ENCODE data around the gene GLS. TPM values are rescaled to one million over a fixed set of nuclear protein-coding genes. Genes with fewer than 3 reads are reported as not detected.

Gene GLS
- total and polyA plus RNA-seq, 9 of the 15 experiments (the other 6 are each of a cell fraction or from before 2014, with no cell fraction given) = 13.7 to 77.5 (median 48.2) TPM

- TF ChIP-seq, protein P1, sequence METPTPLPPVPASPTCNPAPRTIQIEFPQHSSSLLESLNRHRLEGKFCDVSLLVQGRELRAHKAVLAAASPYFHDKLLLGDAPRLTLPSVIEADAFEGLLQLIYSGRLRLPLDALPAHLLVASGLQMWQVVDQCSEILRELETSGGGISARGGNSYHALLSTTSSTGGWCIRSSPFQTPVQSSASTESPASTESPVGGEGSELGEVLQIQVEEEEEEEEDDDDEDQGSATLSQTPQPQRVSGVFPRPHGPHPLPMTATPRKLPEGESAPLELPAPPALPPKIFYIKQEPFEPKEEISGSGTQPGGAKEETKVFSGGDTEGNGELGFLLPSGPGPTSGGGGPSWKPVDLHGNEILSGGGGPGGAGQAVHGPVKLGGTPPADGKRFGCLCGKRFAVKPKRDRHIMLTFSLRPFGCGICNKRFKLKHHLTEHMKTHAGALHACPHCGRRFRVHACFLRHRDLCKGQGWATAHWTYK (CRISPR knock-in tag; IDR thresholded peaks at IDR 0.05) = no peak; the same call in 1 of the 2 replicates
- TF ChIP-seq PRPF4 (IDR thresholded peaks at IDR 0.05; ENCODE audit: insufficient read depth, low read depth, low read length, poor library complexity, severe bottlenecking) (peak; percentile 28), ZNF507 (tag; conservative IDR thresholded peaks at IDR 0.05) (no peak), PHF20 (IDR thresholded peaks at IDR 0.05; ENCODE audit: partially characterized antibody) (no peak), SIN3A (IDR thresholded peaks at IDR 0.05; ENCODE audit: borderline replicate concordance in 2 of 2, control insufficient read depth in 1 of 2, low read depth in 2 of 2, low read length in 2 of 2) (peak in 1 of 2 experiments; percentile 55; a peak in 1 of 4 replicates), RB1 (IDR thresholded peaks at IDR 0.05; ENCODE audit: low read depth) (no peak), ZNF140 (CRISPR knock-in tag; IDR thresholded peaks at IDR 0.05) (no peak)
- TF ChIP-seq, protein P2, sequence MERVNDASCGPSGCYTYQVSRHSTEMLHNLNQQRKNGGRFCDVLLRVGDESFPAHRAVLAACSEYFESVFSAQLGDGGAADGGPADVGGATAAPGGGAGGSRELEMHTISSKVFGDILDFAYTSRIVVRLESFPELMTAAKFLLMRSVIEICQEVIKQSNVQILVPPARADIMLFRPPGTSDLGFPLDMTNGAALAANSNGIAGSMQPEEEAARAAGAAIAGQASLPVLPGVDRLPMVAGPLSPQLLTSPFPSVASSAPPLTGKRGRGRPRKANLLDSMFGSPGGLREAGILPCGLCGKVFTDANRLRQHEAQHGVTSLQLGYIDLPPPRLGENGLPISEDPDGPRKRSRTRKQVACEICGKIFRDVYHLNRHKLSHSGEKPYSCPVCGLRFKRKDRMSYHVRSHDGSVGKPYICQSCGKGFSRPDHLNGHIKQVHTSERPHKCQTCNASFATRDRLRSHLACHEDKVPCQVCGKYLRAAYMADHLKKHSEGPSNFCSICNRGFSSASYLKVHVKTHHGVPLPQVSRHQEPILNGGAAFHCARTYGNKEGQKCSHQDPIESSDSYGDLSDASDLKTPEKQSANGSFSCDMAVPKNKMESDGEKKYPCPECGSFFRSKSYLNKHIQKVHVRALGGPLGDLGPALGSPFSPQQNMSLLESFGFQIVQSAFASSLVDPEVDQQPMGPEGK (CRISPR knock-in tag; IDR thresholded peaks at IDR 0.05; ENCODE audit: borderline replicate concordance) = no peak
- TF ChIP-seq, protein P3, sequence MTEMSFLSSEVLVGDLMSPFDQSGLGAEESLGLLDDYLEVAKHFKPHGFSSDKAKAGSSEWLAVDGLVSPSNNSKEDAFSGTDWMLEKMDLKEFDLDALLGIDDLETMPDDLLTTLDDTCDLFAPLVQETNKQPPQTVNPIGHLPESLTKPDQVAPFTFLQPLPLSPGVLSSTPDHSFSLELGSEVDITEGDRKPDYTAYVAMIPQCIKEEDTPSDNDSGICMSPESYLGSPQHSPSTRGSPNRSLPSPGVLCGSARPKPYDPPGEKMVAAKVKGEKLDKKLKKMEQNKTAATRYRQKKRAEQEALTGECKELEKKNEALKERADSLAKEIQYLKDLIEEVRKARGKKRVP (CRISPR knock-in tag; IDR thresholded peaks at IDR 0.05) = no peak
- TF ChIP-seq, protein P4, sequence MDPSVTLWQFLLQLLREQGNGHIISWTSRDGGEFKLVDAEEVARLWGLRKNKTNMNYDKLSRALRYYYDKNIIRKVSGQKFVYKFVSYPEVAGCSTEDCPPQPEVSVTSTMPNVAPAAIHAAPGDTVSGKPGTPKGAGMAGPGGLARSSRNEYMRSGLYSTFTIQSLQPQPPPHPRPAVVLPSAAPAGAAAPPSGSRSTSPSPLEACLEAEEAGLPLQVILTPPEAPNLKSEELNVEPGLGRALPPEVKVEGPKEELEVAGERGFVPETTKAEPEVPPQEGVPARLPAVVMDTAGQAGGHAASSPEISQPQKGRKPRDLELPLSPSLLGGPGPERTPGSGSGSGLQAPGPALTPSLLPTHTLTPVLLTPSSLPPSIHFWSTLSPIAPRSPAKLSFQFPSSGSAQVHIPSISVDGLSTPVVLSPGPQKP (CRISPR knock-in tag; IDR thresholded peaks at IDR 0.05) = no peak
- TF ChIP-seq, protein P5, sequence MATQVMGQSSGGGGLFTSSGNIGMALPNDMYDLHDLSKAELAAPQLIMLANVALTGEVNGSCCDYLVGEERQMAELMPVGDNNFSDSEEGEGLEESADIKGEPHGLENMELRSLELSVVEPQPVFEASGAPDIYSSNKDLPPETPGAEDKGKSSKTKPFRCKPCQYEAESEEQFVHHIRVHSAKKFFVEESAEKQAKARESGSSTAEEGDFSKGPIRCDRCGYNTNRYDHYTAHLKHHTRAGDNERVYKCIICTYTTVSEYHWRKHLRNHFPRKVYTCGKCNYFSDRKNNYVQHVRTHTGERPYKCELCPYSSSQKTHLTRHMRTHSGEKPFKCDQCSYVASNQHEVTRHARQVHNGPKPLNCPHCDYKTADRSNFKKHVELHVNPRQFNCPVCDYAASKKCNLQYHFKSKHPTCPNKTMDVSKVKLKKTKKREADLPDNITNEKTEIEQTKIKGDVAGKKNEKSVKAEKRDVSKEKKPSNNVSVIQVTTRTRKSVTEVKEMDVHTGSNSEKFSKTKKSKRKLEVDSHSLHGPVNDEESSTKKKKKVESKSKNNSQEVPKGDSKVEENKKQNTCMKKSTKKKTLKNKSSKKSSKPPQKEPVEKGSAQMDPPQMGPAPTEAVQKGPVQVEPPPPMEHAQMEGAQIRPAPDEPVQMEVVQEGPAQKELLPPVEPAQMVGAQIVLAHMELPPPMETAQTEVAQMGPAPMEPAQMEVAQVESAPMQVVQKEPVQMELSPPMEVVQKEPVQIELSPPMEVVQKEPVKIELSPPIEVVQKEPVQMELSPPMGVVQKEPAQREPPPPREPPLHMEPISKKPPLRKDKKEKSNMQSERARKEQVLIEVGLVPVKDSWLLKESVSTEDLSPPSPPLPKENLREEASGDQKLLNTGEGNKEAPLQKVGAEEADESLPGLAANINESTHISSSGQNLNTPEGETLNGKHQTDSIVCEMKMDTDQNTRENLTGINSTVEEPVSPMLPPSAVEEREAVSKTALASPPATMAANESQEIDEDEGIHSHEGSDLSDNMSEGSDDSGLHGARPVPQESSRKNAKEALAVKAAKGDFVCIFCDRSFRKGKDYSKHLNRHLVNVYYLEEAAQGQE (IDR thresholded peaks at IDR 0.05; ENCODE audit: borderline replicate concordance) = peak; percentile 32; the same call in 1 of the 2 replicates
- TF ChIP-seq, protein P5 (CRISPR knock-in tag; IDR thresholded peaks at IDR 0.05; ENCODE audit: low read depth) = no peak
These were observed 1.2 kb downstream of the GLS start (continued) for GRCh38 chr2:190881598-190882410.

All from K562 (cell line).